GM12875 (cell line): ENCODE data around the gene TRAPPC2.

Source experiments
- H3K4me3 ChIP-seq: one replicate; pipeline ENCODE4 v1.5.1; 2011; ENCODE audit warnings: low read depth, low read length, control low read depth
- CTCF ChIP-seq: IDR thresholded peaks from 2 replicates; pipeline ENCODE4 v1.5.1; 2011; ENCODE audit warnings: low read depth, mild to moderate bottlenecking, control low read depth, inconsistent platforms, low read length, moderate library complexity, borderline replicate concordance; ENCODE audit not compliant: insufficient read depth

The TRAPPC2 gene

DNA sequence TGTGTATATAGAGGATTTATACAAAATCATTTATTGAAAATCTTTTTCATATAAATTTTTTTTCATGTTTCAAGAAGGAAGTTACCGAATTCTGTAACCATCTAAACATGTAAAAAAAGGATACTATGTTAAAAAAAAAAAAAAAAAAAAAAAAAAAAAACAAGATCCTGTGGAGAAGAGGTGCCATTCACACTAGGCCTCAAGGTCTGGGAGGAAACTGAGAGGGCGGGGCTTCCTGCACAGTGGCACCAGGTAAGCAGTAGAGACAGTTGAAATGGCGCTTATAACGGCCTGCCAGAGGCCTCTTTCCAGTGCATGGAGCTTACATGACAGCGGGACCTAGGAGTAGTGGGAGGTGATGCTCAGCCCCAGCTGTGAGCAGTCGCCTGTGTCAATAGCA is 17.5 kb downstream of the TRAPPC2 start:
- no peak overlapping the region for H3K4me3 ChIP-seq
- TF ChIP-seq CTCF, result no peak

GRCh38 chrX:13716455-13716854 is 18.0 kb downstream of the TRAPPC2 start:
- no peak for TF ChIP-seq CTCF
- H3K4me3 ChIP-seq, result no peak overlapping the region

DNA sequence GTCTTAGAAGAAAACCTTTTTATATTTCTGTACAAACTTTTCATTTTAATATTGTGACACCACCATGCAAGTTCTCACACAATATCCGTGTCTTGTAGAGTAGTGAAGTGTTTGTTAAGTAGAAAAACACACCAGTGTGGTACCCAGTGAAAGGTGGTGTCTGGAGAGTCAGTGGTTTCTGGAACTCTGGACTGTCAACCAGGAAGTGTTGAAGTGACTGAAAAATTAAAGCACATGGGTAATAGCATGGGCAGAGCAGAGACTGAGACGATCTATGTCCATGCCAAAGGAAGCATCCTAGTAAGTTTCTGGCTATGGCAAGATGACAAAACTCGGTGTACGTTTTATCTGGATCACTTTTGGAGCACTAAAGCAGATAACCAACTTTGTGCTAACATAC is 23.3 kb downstream of the TRAPPC2 start:
- no peak overlapping the region for H3K4me3 ChIP-seq
- no peak for TF ChIP-seq CTCF

DNA sequence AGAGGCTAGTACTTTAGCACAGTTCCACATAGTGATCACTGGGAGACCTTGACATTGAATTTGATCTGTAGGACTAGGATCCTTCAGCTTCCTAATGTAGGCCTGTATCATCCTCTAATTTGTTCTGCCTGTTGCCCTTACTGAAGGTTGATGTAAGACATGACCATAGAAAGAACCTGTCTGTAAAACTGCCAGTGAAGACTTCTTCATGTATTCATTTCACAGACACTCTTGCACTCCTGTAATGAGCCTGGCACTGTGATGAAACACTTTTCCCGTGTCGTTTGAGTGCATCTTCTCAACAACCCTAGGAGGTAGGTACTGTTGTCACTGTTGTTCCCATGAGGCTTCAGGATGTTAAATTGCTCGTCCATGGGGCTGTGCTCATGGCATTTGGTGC is 30.8 kb downstream of the TRAPPC2 start:
- TF ChIP-seq CTCF, result no peak
- H3K4me3 ChIP-seq, result no peak overlapping the region

DNA sequence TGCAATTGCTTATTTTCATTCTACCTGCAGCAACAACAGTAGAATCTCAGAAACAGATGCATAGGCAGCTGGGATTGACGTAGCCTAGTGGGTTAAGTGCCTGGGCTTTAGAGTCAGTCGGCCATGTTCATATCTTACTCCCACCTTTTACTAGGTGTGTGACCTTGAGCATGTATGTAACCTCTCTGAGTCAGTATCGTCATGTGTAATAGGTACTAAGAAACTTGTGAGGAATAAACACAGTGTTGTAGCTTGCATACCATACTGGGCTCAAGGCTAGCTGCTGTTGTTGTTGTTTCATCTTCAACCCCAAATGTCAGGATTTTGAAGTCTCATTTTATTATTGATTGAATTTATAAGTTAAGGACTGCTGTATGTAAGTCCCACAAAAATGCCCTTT is 31.3 kb downstream of the TRAPPC2 start:
- H3K4me3 ChIP-seq, result no peak overlapping the region

GRCh38 chrX:13702111-13702789 is 32.2 kb downstream of the TRAPPC2 start:
- H3K4me3 ChIP-seq, result no peak overlapping the region
- TF ChIP-seq CTCF, result no peak

More for the DNA sequence above, 31.3 kb downstream of the TRAPPC2 start:
- no peak for TF ChIP-seq CTCF

- H3K4me3 ChIP-seq, result no peak overlapping the region
- no peak for TF ChIP-seq CTCF
Observed at GRCh38 chrX:13700380-13700779, 34.0 kb downstream of the TRAPPC2 start.
